Right lobe of liver (tissue), 4 donors: ENCODE measurements around the gene RELT.

Experiments used
- POLR2A ChIP-seq: fragments of 450-650 bp; IDR thresholded peaks from one replicate; pipeline ENCODE4 v1.6.1; 2017; ENCODE audit warnings: antibody characterized with exemption, mild to moderate bottlenecking
- TF ChIP-seq, protein P1 (sequence below), 4 donors: fragments of 200-600 bp in 3 of 4; fragments of 450-650 bp in 1 of 4; IDR thresholded peaks; one replicate each; pipeline versions ENCODE4 v1.5.1 to v1.8.0; 2016 to 2022; ENCODE audit warnings: antibody characterized with exemption in 4 of 4, mild to moderate bottlenecking in 2 of 4
- donor health status: DM: no; HTN: no; CAD: no.
- donor health status: DM: no; HTN: no; CAD: no.
- donor health status: DM: no; HTN: yes; CAD: no.

DNA sequence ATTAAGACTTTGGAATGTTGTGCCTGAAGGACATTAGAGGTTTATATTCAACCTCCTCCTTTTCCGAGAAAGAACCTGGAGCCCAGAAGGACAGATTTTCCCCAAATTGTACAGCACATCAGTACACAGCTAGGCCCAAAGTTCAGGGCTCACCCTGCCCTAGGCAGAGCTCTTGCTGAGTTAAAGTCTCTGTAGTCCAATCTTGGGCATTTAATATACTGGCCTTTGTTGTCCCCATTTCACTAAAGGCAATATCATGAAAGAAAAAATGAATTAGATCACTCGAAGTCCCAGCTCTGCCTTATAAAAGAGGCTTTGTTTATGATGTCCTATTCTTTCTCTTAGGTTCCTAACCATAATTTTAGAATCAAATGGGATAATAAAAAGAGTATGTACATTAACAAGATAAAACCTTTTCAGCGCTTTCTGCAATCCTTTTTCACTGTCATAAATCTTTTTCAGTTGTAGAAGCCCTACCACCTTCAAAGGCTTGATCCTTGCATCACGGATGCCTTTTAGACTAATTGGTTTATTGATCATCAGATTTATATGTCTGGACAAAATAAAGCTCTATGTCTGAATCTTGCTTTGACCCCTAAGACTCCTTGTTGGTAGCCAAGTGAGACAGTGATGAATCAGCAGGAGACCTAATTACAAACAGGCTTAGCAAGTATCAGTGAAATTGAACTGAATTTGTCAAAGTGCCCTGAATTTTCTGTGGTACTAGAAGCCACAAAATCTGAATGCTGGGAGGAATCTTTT lies 39.8 kb downstream of the RELT start:
- TF ChIP-seq, protein P1, sequence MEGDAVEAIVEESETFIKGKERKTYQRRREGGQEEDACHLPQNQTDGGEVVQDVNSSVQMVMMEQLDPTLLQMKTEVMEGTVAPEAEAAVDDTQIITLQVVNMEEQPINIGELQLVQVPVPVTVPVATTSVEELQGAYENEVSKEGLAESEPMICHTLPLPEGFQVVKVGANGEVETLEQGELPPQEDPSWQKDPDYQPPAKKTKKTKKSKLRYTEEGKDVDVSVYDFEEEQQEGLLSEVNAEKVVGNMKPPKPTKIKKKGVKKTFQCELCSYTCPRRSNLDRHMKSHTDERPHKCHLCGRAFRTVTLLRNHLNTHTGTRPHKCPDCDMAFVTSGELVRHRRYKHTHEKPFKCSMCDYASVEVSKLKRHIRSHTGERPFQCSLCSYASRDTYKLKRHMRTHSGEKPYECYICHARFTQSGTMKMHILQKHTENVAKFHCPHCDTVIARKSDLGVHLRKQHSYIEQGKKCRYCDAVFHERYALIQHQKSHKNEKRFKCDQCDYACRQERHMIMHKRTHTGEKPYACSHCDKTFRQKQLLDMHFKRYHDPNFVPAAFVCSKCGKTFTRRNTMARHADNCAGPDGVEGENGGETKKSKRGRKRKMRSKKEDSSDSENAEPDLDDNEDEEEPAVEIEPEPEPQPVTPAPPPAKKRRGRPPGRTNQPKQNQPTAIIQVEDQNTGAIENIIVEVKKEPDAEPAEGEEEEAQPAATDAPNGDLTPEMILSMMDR (IDR thresholded peaks at IDR 0.05), result no peak
- no peak for TF ChIP-seq POLR2A
